Stimulated activated CD8-positive, alpha-beta memory T cell treated with anti-CD3 and anti-CD28 coated beads, Interleukin-7, amount 100 ng/mL, for 4 hours (primary cell): ENCODE data around the gene DECR2.
"Not testable (repeated sequence)": the region's sequence is repeated elsewhere in the genome, so short reads cannot be mapped to it uniquely, and the experiment has no call there.

Experiments used
- DNase-seq, 2 donors: peaks; one replicate each; pipeline ENCODE4 v3.0.0-alpha.2; 2020; ENCODE audit warnings: low read depth in 2 of 2

The DECR2 gene, protein sequence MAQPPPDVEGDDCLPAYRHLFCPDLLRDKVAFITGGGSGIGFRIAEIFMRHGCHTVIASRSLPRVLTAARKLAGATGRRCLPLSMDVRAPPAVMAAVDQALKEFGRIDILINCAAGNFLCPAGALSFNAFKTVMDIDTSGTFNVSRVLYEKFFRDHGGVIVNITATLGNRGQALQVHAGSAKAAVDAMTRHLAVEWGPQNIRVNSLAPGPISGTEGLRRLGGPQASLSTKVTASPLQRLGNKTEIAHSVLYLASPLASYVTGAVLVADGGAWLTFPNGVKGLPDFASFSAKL

DNA sequence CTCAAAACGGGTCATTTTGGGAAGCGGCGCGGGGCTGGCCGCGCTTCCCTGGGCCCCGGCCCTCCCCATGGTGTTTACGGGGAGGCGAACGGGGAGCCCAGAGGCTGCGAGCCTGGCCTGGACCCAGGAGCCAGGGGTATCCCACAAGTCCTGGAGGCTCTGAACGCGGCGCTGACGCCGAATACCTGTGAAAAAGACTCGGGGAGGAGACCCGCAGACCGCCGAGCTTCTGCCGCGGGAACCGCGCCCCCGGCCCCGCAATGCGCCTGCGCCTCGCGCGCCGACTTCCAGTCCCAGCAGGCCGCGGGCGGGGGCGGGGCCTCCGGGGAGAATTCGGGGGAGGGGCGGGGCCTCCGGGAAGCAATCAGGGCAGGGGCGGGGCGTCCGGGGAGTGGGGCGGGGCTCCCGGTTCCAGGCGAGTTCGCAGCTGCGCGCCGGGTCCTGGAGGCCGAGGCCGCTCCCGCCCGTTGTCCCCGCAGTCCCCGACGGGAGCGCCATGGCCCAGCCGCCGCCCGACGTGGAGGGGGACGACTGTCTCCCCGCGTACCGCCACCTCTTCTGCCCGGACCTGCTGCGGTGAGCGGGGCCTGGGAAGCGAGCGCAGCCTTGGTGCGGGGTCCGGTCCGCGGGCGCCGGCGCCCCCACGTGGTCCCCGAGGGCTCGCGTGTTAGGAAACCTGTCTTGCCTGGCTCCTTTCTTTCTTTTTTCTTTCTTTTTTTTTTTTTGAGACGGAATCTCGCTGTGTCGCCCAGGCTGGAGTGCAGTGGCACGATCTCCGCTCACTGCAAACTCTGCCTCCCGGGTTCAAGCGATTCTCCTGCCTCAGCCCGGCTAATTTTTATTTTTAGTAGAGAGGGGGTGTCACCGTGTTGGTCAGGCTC, at the start of gene DECR2:
Gene DECR2 (plus strand): TSS at position 418 of the 881 bp plus-strand sequence. CDS start 79 bp downstream, at position 497.
- peak; percentile 95 to 98 for DNase-seq

DNA sequence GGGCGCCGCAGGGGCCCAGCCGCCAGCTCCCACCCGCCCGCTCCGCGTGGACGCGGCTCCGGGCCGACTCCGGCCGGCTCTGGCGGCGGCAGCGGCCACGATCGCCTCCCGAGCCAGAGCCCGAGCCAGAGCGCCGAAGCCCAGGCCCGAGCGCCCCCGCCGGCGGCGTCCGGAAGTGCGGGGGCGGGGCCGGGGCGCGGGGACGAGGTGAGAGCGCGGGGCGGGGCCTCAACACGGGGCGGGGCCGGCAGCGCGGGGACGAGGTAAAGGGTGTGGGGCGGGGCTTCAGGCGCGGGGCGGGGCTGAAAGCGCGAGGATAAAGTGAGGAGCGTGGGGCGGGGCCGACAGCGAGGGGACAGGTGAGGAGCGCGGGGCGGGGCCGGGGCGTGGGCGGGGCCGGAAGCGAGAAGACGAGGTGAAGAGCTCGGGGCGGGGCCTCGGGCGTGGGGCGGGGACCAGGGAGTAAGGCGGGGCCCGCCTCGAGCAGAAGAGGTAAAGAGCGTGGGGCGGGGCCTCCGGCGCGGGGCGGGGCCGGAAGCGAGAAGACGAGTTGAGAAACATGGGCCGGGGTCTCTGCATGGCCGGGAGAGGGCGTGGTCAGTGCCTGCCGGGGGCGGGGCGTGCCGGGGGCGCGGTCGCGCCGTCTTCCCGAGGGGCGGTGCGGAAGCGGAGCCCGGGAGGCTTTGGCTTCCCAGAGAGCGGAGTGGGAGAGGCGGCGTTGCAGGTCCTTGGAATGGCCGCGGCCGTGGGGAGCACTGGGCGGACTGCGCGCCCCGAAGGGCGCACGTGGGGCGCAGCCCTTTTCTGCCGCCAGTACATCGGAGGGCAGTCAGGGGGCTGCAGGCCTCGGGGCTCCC, 48.9 kb upstream of the DECR2 start, which contains the start of gene AXIN1:
Gene AXIN1 (minus strand): TSS at position 177 of the 857 bp plus-strand sequence. CDS start 5,698 bp downstream, outside the sequence.
- DNase-seq, result peak; percentile 100

DNA sequence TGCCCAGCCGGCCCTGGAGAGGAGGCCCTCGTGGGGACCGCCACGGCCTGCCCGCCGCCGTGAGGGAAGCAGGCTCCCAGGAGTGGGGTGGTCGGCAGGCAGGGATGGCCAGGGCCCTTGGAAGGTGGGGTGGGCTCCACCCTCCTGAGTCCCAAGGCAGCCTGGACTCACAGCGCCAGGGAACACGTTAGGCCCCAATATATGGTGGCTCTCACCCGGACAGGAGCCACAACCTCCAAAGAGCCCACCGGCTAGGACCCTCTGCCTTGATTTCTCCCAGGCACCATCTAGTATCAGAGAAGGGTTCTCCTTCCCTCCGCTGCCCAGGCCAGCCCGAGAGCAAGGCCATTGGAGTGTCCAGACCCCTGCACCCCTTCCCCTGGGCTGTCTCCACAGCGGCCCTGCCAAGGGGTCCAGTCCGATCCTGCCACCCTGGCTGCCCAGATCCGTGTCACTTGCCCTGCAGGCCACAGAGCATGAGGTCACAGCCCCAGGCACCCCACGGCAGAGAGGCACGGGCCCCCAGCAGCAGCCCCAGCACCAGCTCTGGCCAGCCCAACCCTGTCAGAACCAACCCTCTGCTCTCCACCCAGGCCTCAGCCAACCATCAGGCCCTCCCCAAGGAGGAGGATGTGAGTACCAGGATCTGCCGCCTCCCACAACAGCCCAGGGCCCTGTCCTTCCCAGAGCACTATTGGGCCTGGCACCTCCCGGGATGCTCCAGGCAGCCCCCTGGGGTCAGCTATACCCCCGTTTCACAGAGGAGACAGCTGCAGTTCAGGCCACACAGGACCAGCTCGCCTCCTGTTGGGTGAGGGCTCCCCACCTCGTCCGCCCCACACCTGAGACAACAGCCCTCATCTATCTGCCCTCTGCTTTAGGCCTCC, 48.0 kb upstream of the DECR2 start:
- no peak for DNase-seq

GRCh38 chr16:354291-354881, 47.3 kb upstream of the DECR2 start:
- no peak for DNase-seq

- no peak for DNase-seq
Measured at GRCh38 chr16:354971-355461, 46.7 kb upstream of the DECR2 start.

GRCh38 chr16:356741-357140, 44.9 kb upstream of the DECR2 start:
- DNase-seq, result no peak

DNA sequence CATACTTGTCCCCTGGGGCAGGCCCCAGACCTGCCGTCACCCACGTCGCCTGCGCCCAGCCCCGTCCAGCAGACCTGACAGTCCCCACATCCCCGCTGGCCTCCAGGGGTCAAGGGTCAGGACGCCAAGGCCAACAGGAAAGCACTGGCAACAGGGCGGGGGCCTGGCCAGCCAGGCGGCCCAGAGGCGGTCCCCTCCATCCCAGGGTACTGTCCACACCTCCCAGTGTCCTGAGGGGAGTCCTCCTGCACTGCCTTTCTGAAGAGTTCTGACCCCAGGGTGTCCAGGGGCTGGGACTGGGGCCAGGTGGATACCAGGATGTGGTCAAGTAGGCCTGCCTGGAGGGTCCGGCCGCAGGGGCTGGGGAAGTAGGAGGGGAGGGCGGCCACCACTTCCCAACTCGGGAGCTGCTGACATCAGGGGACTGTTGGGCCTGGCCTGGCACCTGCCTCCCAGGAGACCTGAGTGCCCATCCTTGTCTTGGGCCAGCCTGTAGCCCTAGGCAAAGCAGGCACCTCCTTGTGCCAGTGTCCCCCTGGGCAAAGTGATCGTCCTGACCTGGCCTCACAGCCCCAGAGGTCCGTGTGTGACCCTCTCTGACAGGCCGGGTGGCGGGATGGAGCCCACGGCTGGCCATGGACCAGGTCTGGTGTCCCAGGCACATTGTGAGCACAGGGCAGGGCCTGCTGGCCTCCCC, 42.5 kb upstream of the DECR2 start:
- DNase-seq, result no peak

DNA sequence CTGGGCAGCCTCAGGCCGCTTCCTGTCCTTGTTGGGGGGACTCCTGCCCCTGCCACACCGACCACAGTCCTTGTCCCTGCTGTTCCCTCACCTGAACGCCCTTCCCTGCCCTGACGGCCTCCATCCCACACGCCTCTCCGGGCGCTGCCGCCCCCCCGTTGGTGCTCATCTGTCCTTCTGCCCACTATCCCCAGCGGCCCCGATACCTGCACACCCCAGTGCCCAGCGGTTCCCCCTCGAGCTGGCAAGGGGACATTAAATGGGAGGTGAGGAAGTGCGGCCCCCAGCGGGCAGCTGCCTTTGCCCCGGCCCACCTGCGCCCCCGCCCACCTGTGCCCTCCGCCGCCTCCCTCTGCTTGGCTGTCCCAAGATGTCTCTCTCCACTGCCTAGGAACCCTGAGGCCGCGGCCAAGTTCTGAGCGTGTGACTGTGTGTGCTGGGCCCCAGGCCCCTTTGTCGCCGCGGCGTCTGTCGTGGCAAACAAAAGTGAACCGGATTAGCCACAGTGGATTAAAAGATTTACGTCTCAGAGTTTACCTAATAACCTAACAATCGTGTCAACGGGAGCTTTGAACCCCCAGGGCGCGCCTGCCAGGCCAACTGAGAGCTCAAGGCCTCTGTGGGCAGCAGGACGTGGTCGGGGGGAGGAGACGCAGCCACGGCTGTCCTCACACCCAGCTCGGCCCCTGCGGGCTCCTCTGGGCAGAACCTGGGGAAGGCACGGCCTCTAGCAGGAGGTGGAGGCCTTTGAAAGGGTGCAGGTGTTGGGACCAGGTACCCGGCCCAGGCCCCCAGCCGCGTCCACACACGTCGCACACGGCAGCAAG, 41.6 kb upstream of the DECR2 start:
- no peak for DNase-seq

GRCh38 chr16:360698-361336, 40.9 kb upstream of the DECR2 start:
- no peak for DNase-seq

GRCh38 chr16:361341-361871, 40.3 kb upstream of the DECR2 start:
- no peak for DNase-seq

- DNase-seq, result peak; percentile 42 to 54
Measured at GRCh38 chr16:361872-362701, 39.6 kb upstream of the DECR2 start.

DNA sequence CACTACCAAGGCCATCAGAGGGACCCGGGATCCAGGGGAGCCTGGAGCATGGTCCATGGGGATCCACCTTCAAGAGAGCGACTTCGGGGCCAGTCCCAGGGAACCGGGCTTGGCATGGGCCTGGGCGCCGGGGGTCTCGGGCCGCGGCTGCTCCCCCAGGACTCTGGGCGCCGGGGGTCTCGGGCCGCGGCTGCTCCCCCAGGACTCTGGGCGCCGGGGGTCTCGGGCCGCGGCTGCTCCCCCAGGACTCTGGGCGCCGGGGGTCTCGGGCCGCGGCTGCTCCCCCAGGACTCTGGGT, 39.0 kb upstream of the DECR2 start:
- DNase-seq, result not testable (repeated sequence)

GRCh38 chr16:363110-363765, 38.4 kb upstream of the DECR2 start:
- no peak for DNase-seq

- DNase-seq, result no peak
Measured at GRCh38 chr16:363766-364490, 37.8 kb upstream of the DECR2 start.

DNA sequence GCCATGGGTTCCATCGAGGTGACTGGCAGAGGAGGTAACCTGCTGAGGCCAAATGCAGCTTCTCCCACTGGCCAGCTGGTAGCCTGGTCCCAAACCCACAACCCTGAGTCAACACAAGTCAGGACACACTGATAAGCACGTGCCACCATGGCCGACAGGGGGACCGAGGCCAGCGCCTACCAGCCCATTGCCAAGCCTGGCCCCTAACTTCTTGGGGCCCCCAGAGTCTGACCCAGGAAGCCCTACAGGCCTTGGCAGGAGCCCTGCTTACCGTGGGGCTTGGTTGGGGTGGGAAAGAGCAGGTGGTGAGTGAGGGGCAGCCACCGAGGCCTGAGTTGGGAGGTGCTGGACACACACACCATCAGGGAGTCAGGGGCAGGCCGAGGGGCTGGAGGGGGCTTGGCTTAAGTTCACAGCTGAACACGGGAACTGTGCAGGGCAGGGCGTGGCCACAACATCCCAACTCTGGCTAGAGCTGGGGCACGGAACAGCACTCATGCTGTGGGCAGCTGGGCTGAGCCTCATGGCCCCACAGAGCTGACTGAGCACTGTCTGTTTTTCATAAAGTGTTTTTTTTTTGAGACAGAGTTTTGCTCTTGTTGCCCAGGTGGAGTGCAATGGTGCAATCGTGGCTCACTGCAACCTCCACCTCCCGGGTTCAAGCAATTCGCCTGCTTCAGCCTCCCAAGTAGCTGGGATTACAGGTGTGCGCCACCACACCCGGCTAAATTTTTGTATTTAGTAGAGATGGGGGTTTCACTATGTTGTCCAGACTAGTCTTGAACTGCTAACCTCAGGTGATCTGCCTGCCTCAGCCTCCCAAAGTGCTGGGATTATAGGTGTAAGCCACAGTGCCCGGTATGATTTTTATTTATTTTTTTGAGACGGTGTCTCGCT, 36.8 kb upstream of the DECR2 start:
- DNase-seq, result no peak
